Iris pigment epithelial cell (primary cell): ENCODE measurements around the gene TTC8.
A peak's percentile ranks its signal among the peaks of the same experiment; 100 is the strongest.

Experiments
- DNase-seq: peaks from one replicate; pipeline ENCODE4 v3.0.0-alpha.2; 2011; ENCODE audit warnings: low read depth

TTC8 gene

GRCh38 chr14:88868558-88869159 lies 44.2 kb downstream of the TTC8 start:
- DNase-seq, result peak; percentile 34

- no peak for DNase-seq
These were observed 46.3 kb downstream of the TTC8 start for GRCh38 chr14:88870777-88871176.

- DNase-seq, result no peak
These were observed 47.0 kb downstream of the TTC8 start for GRCh38 chr14:88871429-88871828.

DNA sequence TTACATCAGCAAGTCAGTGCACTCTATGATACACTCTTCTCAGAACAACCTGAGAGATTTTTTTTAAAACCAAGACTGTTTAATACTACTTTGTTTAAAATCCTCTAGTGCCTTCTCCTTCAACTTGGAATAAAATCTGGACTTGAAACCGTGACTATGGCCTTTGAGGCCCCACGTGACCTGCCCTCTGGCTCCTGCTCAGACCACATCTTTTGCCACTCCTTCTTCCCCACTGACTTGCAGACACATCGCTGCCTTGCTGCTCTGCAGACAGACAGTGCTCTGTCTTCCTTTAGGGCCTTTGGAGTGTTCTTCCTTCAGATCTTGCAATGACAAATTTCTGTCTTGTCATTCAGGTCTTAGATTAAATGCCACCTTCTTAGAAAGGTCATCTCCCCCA lies 48.5 kb downstream of the TTC8 start:
- DNase-seq, result no peak

GRCh38 chr14:88877192-88877591 lies 52.7 kb downstream of the TTC8 start:
- DNase-seq, result no peak

- peak; percentile 93 for DNase-seq
These were observed 54.6 kb downstream of the TTC8 start for GRCh38 chr14:88879022-88879421.

DNA sequence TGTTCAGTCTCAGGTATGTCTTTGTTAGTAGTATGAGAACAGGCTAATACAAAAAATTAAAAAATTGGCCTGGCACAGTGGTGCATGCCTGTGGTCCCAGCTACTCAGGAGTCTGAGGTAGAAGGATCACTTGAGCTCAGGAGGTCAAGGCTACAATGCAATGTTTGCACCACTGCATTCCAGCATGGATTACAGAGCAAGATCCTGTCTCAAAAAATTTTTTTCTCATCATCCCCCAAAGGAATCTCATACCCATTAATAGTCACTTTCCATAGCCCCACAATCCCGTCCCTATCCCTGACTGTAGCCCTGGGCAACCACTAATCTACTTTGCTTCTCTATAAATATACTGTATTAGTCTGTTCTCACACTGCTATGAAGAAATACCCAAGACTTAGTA lies 57.8 kb downstream of the TTC8 start:
- peak; percentile 17 for DNase-seq

DNA sequence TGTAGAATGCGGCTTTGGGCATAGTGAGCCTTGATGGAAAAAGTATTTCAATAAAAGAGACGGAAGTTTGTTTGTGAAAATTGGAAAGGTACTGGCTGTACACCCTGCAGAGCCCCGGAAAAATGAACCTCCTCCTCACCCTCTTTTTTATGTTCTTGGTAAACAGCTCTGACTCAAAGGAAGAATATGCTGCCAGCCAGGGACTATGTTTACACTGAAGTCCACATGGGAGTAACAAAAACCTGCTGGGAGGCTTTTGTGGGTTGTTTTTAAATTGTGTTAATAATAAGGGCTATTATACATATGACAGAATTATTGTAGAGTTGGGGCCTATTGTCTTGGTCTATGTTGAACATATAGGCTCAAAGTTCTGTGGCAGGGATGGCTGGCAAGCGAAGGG lies 70.7 kb downstream of the TTC8 start:
- peak; percentile 82 for DNase-seq

GRCh38 chr14:88901189-88901588 lies 76.7 kb downstream of the TTC8 start:
- no peak for DNase-seq

GRCh38 chr14:88901991-88902390 lies 77.5 kb downstream of the TTC8 start:
- no peak for DNase-seq

DNA sequence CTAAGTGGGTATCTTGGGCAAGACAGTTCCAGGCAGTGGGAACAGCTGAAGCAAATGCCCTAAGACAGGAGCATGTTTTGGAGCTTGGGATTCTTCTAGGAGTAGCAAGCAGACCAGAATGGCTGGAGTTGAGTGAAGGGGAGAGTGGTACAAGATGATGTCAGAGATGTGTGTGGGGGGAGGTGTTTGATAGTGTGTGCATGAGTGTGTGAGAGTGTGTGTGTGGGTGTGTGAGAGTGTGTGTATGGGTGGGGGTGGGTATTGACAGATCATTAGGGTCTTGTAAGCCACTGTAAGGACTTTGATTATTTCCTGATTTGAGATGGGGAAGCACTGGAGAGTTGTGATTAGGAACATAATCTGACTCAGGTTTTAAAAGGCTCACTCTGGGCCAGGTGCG lies 78.4 kb downstream of the TTC8 start:
- DNase-seq, result no peak

DNA sequence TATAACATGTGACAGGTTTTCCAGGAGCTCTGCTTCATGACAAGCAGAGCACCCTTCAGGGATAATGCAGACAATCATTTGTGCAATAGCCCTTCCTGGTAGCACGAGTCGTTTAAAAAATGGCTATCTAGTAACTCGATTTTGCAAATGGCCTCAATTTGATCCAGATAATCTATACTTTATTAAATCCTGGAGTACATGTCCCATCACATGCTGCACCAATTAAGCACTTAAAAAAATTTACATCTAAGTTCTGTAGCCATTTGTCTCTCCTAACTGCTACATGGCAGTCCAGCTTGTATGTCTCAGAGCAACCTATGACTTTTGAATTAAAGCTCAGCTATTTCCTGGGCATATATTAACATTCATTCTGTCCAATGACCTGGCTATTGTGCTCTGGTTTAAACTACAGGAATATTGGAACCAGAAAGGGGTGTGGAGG lies 79.8 kb downstream of the TTC8 start:
- no peak for DNase-seq

- DNase-seq, result peak; percentile 57
These were observed 80.4 kb downstream of the TTC8 start for GRCh38 chr14:88904864-88905263.

GRCh38 chr14:88908216-88908615 lies 83.8 kb downstream of the TTC8 start:
- no peak for DNase-seq

- DNase-seq, result no peak
These were observed 85.9 kb downstream of the TTC8 start for GRCh38 chr14:88910386-88910785.

- DNase-seq, result no peak
These were observed 87.4 kb downstream of the TTC8 start for GRCh38 chr14:88911809-88912208.

- DNase-seq, result no peak
These were observed 90.5 kb downstream of the TTC8 start for GRCh38 chr14:88914956-88915355.

GRCh38 chr14:88919502-88919901 lies 95.1 kb downstream of the TTC8 start:
- no peak for DNase-seq
